SKM-1 (cell line): ENCODE results near the gene LKAAEAR1.
"Not testable (repeated sequence)": the region's sequence is repeated elsewhere in the genome, so short reads cannot be mapped to it uniquely, and the experiment has no call there.

Source experiments
- DNase-seq: peaks from one replicate; lab custom pipeline; 2025; ENCODE audit not compliant: unreplicated experiment; lab: John Stamatoyannopoulos, UW

The LKAAEAR1 gene, protein sequence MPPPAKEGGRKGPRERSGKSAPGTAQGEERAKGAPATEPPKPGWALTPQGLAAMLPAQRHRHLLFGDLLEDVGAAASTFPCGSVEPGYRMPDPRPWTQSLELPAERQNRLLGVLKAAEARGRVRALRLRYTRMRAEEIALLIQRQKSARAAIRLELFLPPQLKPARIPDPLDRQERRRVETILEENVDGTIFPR

GRCh38 chr20:64083804-64084684 is at the start of gene LKAAEAR1:
TSS of gene LKAAEAR1 (minus strand) at chr20:64084398. CDS start at chr20:64084219, 179 bp downstream.
- DNase-seq: no peak

DNA sequence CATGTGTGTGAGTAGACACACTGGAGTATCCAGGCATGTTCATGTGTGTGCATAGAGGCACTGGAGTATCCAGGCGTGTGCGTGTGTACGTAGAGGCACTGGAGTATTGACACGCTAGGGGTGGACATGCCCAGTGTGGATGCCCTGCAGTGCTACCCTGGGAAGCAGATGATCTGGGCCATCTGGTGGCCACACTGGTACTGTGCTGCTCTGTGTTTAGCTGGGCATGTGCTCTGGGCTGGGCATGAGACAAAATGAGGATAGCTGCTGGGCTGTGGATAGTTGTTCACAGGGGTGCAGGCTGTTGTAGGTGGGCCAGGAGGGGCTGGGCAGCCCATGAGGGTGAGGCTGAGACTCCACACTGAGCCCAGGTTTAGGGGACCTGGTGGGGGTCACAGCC is 47.2 kb upstream of the LKAAEAR1 start:
- DNase-seq: no peak

GRCh38 chr20:64130876-64131275 is 46.7 kb upstream of the LKAAEAR1 start:
- no peak for DNase-seq

DNA sequence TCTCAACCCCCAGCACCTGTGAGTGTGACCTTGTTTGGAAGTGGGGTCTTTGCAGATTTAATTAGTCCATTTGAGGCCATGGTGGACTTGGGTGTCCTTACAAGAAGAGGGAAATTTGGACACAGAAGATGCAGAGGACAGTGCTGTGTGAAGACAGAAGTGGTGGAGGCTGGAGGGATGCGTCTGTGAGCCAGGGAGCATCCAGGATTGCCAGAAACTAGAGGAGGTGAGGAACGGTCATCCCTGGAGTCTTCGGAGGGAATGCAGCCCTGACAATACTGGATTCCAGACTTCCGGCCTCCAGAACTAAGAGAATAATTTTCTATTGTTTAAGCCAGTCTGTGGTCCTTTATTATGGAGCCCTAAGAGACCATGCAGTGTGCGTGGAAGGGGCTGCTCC is 46.1 kb upstream of the LKAAEAR1 start:
- DNase-seq: no peak

GRCh38 chr20:64129146-64129782 is 45.1 kb upstream of the LKAAEAR1 start:
- DNase-seq: no peak

- DNase-seq: not testable (repeated sequence)
These were observed 39.3 kb upstream of the LKAAEAR1 start for GRCh38 chr20:64123517-64123916.

DNA sequence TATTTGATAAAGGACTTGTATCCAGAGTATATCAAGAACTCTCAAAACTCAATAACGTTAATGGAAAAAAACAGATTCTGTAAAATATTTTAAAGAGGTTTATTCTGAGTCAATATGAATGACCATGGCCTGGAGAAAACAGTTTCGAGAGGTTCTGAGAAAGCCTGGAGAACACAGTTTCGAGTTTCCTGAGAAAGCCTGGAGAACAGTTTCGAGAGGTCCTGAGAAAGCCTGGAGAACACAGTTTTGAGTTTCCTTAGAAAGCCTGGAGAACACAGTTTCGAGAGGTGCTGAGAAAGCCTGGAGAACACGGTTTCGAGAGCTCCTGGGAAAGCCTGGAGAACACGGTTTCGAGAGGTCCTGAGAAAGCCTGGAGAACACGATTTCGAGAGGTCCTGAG is 38.7 kb upstream of the LKAAEAR1 start:
- not testable (repeated sequence) for DNase-seq

- DNase-seq: no peak
These were observed 37.4 kb upstream of the LKAAEAR1 start for GRCh38 chr20:64121586-64121985.

DNA sequence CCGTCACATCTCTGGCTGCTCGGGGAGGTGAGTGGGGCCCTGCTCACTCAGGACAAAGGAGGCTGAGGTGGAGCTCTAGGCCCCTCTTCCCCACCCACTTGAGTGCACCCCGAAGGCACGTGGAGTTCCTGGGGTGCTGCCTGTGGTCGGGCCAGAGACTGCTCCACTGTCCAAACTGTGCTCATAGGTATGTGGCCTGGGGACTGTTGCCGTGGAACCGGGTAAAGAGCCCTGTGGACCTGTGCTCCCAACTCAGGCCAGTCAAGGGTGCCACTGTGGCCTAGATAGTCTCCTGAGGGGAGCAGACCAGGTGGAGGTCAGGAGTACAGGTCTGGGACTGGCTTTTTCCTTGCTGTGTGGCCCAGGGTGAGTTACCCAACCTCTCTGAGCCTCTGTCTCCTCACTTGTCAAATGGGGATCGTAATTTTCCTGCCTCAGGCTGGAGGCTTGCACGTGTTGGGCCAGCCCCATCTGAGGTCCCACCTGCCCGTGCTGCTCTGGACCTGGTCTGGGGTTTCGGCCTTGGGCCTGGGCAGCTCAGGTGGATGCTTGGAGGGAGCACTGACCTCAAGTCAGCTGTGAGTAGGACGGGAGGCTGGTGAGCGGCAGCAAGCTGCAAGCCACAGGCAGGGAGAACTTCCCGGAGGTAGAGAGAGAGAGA is 35.6 kb upstream of the LKAAEAR1 start:
- DNase-seq: no peak

- DNase-seq: no peak
These were observed 35.1 kb upstream of the LKAAEAR1 start for GRCh38 chr20:64119301-64119680.

GRCh38 chr20:64117432-64117777 is 33.2 kb upstream of the LKAAEAR1 start:
- DNase-seq: not testable (repeated sequence)

DNA sequence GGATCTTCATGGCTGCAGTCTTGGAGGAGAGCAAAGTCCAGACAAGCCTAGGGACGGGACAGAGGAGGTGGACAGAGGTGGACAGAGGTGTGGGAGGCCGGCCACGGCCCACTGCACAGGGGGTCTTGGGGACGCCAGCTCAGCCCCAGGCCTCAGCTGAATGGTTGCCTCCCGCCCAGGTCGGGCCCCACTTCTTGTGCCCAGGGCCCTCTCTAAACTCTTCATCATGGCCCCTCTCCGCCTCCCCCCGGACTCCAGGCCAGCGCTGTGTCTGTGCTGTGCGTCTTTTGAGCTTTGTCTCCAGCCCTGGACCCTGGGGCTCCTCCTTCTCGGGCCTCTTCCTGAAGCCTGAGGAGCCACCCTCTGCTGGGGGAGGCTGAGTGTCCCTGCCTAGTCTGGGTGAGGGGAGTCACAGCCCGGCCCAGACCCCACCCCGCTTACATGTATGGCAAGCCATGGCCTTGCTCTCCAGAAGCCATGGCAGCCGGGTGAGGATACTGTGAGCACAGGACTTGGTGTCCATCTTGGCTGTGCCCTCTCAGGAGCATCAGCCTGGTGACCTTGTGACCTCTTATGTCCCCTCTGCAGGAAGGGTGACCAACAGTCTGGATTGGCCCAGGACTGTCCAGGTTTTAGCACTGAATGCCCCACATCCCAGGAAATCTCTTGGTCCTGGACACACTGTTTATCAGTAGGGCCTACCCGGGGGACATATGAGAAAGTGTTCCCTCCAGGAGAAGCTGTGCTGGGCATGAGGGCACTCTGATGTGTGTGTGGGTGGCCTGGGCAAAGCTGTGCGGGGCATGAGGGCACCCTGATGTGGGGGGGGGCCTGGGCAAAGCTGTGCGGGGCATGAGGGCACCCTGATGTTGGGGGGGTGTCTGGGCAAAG is 32.6 kb upstream of the LKAAEAR1 start:
- DNase-seq: no peak

DNA sequence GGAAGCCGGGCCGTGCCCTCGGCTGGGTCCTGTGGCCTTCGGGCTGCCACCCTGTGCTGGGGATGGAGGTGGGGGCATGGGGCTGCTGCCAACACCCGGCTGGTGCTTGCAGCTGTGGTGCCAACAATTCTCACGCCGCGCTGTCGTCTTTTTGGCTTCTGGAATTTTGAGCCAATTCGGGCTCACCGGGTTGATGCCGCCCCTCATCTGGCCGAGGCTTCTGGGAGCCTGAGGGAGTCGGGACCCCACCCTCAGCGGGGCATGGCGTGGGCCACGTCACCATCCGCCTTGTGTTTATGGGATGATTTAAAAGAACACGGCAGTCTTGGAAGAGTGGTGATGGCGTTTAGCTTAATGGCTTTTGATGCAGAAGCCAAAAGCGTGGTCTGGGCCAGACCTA is 31.8 kb upstream of the LKAAEAR1 start:
- DNase-seq: no peak

DNA sequence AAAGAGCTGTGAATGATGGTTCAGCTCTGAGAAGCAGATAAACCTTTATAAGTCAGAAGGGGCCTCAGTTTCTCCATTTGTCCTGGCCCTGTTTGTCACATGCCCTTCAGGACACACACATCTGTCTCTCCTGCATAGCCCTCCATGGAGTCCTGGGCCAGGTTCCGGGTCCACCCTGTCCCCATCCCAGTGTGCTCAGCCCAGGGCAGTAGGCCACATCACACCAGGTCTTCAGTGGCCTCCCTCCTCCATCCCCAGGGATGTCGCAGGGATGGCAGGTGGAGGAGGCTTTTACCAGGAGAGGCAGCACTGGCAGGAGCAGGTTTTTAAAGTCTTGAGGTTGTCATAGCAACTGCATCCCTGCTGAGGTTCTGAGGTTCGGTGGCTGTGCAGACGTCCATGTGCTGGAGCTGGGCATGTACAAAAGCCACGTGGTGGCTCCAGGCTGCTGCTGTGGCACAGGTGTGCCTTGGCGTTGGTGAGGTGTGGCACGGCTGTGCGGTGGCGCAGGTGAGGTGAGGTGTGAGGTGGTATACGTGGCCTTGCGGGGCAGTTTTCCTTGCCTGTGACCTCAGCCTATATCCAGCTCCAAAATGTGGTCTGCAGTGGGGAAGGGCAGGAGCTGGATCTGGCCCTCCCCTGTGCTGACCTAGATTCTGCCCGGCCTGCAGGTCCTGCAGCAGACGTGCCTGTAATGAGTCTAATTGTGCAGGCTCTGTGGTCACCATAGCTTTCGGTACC is 31.1 kb upstream of the LKAAEAR1 start:
- DNase-seq: no peak

GRCh38 chr20:64114356-64114971 is 30.3 kb upstream of the LKAAEAR1 start:
- DNase-seq: no peak

DNA sequence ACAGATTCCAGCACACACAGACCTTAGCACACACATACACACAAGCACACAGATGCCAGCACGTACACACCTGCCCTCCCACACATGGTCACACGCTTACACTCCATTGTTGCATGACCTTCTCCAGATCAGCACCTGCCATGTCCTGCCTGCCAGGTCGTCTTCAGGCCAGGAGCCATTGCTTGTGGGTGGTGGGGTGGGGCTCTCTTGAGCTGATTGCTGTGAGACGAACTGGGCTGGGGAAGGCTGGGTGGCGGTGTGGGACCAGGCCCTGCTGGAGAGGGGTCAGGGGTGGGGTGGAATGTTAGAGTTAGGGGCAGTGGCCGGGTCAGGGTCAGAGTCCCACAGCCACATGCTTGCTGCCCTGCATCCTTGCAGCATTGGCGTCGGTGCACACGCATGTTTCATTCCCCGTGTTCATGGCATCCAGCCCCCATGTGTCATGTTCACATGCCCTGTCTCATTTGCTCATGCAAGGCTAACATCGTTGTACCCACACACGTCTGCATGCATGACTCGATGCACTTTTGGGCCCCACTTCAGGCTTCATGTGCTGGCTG is 29.7 kb upstream of the LKAAEAR1 start:
- DNase-seq: no peak

- DNase-seq: no peak
These were observed 29.2 kb upstream of the LKAAEAR1 start for GRCh38 chr20:64113444-64113775.

DNA sequence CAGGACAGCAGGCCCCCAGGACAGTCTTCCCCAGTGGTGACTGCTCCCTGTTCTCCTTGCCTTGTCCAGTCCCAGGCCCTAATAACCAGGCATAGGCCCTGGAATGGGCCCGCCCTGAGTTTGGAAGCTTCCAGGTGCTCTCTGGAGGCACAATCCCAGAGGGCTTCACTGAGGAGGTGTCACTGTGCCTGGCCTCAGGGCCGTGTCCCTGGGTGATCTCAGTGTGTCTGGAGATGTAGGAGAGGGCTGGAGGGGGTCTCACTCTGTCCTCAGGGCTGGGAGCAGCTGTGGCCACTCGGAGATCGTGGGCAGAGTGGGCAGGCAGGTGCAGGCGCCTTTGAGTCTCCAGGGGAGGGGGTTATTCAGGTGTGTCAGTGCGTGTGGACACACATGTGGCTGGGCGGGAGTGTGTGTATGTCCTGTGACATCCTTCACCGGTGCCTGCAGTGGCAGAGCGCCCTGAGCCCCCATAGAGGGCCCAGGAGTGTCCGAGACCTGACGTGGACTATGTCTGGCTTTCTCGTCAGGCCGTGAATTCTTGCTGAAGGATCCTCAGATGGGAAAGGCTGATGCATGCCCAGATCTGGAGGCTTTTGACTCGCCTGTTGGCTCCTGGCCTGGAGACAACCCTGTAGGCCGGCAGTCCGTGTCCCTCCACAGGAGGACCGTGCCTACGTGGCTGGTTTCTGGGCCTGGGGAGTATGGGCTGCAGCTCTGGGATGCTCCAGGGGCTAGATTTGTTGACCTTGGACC is 28.7 kb upstream of the LKAAEAR1 start:
- no peak for DNase-seq
